Measurements from ENCODE around the gene SND1. TPM values are rescaled to one million over a fixed set of nuclear protein-coding genes. Genes with fewer than 3 reads are reported as not detected.

Gene SND1
- total and polyA plus RNA-seq, 3 experiments from 2014 or later, result 121 to 203 (median 198) TPM

DNA sequence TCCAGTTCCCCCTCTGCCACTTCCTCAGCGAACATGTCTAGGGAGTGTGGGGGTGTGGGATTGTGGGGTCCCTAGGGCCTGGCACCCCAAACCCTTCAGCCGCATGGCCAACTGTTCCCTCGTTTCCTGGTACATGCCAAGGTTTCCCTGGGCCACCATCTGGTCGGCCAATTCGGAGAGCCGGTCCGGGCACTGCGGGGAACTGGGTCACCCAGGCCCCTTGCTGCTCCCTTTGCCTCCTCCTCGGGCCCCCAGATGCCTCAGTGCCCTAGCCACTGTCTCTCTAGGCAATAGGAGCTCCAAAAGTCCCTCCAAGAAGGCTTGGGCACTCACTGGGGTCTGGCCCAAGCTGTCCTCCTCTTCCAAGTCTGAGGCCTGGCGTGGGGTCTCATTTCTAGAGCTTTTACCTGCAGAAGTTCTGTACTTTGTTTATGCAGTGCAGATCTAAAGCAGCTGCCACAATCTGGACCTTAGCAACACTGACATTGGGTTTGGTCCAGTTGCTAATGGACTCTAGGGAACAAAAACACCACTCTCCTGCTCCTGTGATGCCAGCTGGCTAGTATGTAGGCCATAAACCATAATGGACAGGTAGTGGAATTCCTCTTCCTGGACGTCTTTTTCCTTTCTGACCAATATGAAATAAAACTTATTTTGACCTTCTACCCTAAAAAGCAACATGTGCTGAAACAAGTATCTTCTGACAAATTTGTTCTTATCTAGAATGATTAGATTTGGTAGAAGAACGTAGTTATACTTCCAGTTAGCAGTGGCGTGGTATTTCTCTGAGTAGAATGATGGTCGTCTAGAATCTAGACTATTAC is 206.3 kb downstream of the SND1 start:
- Mint-ChIP-seq H3K27me3 (peaks cover 0 to 6% of the 10 kb centered on the region in 2 donors), H3K4me1 (peaks cover 50 to 62% (median 60%) of the 10 kb centered on the region in 3 donors), H3K9me3 (no peaks in the 10 kb centered on the region), H3K36me3 (peaks cover 1 to 4% (median 3%) of the 10 kb centered on the region in 3 donors), H3K27ac (no peak overlapping the region), H3K4me3 (peak overlapping the region in 4 of 7 donors; percentile 28 to 75 (median 38))
- H3K27ac ChIP-seq (ENCODE audit: low read depth, low read length), result no peak overlapping the region
- peaks cover 47% of the 10 kb centered on the region for H3K4me1 ChIP-seq (ENCODE audit: insufficient read depth, low read length)
- H3K27me3 ChIP-seq (ENCODE audit: insufficient read depth, low read length, poor library complexity, severe bottlenecking), result no peaks in the 10 kb centered on the region
- no peaks in the 10 kb centered on the region for H3K9me3 ChIP-seq (ENCODE audit: low read length)
- no peaks in the 10 kb centered on the region for H3K36me3 ChIP-seq (ENCODE audit: insufficient read depth, low read length)
- H3K4me3 ChIP-seq (ENCODE audit: low read length), result no peak overlapping the region
- DNase-seq, result peak in 1 of 5 donors; percentile 46
- ChIA-PET POLR2A (no interaction called here), CTCF (no interaction called here)

DNA sequence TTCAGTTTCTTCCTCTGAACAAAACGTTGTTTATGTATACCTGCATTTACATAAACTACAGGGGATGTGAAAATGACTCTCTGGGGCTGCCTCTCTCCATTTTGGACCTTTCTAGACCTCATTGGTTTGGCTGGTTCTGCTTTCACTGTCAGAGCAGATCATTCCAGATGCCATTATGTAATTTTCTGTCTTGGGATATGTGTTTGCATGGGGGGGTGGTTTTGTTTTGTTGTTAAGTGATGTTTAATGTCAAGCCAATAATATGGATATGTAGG is 206.9 kb downstream of the SND1 start:
- H3K27me3 ChIP-seq (ENCODE audit: insufficient read depth, low read length, poor library complexity, severe bottlenecking), result no peaks in the 10 kb centered on the region
- Mint-ChIP-seq H3K36me3 (peaks cover 3 to 6% (median 4%) of the 10 kb centered on the region in 3 donors), H3K27me3 (peaks cover 0 to 6% of the 10 kb centered on the region in 2 donors), H3K9me3 (no peaks in the 10 kb centered on the region), H3K4me1 (peaks cover 54 to 58% (median 55%) of the 10 kb centered on the region in 3 donors), H3K4me3 (peak overlapping the region in 1 of 7 donors; percentile 28), H3K27ac (no peak overlapping the region)
- CTCF ChIA-PET, result no interaction called here
- DNase-seq, result no peak
- H3K4me3 ChIP-seq (ENCODE audit: low read length), result no peak overlapping the region
- no peaks in the 10 kb centered on the region for H3K9me3 ChIP-seq (ENCODE audit: low read length)
- POLR2A ChIA-PET, result no interaction called here
- H3K27ac ChIP-seq (ENCODE audit: low read depth, low read length), result no peak overlapping the region
- H3K36me3 ChIP-seq (ENCODE audit: insufficient read depth, low read length), result no peaks in the 10 kb centered on the region
- peaks cover 47% of the 10 kb centered on the region for H3K4me1 ChIP-seq (ENCODE audit: insufficient read depth, low read length)

DNA sequence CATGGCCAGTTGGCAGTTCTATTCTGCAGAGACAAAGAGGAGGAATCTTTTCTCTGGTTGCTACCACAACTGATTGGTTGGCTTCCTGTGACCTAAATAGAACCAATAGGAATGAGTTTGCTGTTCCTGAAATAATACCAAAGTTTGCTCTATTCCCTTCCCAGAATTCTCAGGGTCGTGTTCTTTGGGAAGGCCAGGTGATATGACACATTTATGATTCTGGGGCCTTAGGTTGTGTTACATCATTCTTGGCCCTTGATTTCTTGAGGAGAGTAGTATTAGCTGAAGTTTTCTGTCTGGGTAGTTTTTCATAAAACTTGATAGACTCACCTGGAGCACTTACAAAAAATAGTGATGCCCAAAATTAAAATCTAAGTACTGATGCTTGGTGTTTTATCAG is 207.3 kb downstream of the SND1 start:
- Histone ChIP-seq H3K4me1 (ENCODE audit: insufficient read depth, low read length) (peaks cover 47% of the 10 kb centered on the region), H3K27me3 (ENCODE audit: insufficient read depth, low read length, poor library complexity, severe bottlenecking) (no peaks in the 10 kb centered on the region), H3K4me3 (ENCODE audit: low read length) (no peak overlapping the region), H3K36me3 (ENCODE audit: insufficient read depth, low read length) (no peaks in the 10 kb centered on the region), H3K9me3 (ENCODE audit: low read length) (no peaks in the 10 kb centered on the region), H3K27ac (ENCODE audit: low read depth, low read length) (no peak overlapping the region)
- Mint-ChIP-seq H3K9me3 (no peaks in the 10 kb centered on the region), H3K4me3 (peak overlapping the region in 1 of 7 donors; percentile 3), H3K27me3 (peaks cover 0 to 6% of the 10 kb centered on the region in 2 donors), H3K36me3 (peaks cover 3 to 8% (median 4%) of the 10 kb centered on the region in 3 donors), H3K4me1 (peaks cover 55 to 59% (median 57%) of the 10 kb centered on the region in 3 donors), H3K27ac (peak overlapping the region in 1 of 8 donors; percentile 12)
- POLR2A ChIA-PET, result no interaction called here
- no peak for DNase-seq
- CTCF ChIA-PET, result no interaction called here

DNA sequence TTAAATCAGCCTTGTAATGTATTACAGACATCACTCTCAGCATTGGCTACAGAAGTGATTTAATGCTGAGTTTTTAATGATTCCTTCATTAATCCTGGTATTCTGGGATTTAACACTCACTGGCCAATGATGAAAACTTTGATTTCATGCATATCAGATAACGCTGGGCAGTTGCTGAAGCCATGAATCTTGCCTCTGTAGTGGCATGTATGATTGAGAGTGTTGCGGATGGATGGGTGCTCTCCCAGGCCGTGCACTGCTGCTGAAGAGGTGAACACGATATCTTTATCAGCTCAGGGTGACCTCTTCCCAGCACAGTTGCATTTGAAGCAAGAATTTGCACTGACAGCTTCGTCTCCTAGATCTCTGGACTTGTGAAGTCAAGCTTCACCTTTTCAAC is 210.5 kb downstream of the SND1 start:
- ChIA-PET CTCF (no interaction called here), POLR2A (no interaction called here)
- DNase-seq, result no peak
- Mint-ChIP-seq H3K9me3 (no peaks in the 10 kb centered on the region), H3K27ac (no peak overlapping the region), H3K4me3 (no peak overlapping the region), H3K36me3 (peaks cover 4 to 16% (median 5%) of the 10 kb centered on the region in 3 donors), H3K4me1 (peaks cover 55 to 69% (median 62%) of the 10 kb centered on the region in 3 donors), H3K27me3 (no peaks in the 10 kb centered on the region)
- Histone ChIP-seq H3K36me3 (ENCODE audit: insufficient read depth, low read length) (no peaks in the 10 kb centered on the region), H3K27me3 (ENCODE audit: insufficient read depth, low read length, poor library complexity, severe bottlenecking) (no peaks in the 10 kb centered on the region), H3K4me3 (ENCODE audit: low read length) (no peak overlapping the region), H3K9me3 (ENCODE audit: low read length) (no peaks in the 10 kb centered on the region), H3K4me1 (ENCODE audit: insufficient read depth, low read length) (peaks cover 26% of the 10 kb centered on the region), H3K27ac (ENCODE audit: low read depth, low read length) (no peak overlapping the region)

DNA sequence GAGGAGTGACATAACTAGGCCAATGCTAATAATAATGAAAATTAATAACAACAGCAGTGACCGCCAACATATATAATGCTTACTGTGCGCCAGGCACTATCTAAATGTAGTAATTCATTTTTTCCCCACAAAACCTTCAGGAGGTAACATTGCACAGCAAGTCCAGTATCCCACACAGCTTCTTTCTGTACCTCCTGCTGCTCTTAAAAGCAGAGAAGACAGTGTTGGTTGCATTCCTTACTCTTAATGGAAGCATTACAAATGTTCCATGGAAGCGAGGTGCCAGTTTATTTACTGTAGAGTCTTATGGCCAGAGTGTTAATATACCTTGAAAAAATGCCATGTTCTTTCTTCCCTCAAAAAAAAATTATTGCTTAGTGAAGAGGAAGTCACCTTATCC is 211.1 kb downstream of the SND1 start:
- Histone ChIP-seq H3K4me1 (ENCODE audit: insufficient read depth, low read length) (peaks cover 21% of the 10 kb centered on the region), H3K9me3 (ENCODE audit: low read length) (no peaks in the 10 kb centered on the region), H3K27ac (ENCODE audit: low read depth, low read length) (no peak overlapping the region), H3K27me3 (ENCODE audit: insufficient read depth, low read length, poor library complexity, severe bottlenecking) (no peaks in the 10 kb centered on the region), H3K4me3 (ENCODE audit: low read length) (no peak overlapping the region), H3K36me3 (ENCODE audit: insufficient read depth, low read length) (no peaks in the 10 kb centered on the region)
- Mint-ChIP-seq H3K4me1 (peaks cover 50 to 65% (median 57%) of the 10 kb centered on the region in 3 donors), H3K27me3 (no peaks in the 10 kb centered on the region), H3K36me3 (peaks cover 4 to 16% (median 7%) of the 10 kb centered on the region in 3 donors), H3K9me3 (no peaks in the 10 kb centered on the region), H3K27ac (no peak overlapping the region), H3K4me3 (no peak overlapping the region)
- ChIA-PET CTCF (no interaction called here), POLR2A (no interaction called here)
- DNase-seq, result no peak

DNA sequence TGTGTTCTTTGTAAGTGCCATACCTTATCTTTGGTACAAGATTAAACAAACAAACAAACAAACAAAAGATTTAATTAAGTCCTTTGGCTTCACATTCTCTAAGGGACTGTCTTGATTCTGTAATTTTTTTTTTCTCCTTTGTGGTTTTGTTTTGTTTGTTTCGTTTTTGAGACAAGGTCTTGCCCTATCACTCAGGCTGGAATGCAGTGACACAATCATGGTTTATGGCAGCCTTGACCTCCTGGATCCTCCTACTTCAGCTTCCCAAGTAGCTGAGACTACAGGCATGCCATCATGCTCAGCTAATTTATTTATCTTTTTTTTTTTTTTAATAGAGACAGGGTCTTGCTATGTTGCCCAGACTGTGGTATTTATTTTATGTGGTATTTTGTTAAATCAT is 213.5 kb downstream of the SND1 start:
- Mint-ChIP-seq H3K27me3 (no peaks in the 10 kb centered on the region), H3K4me3 (peak overlapping the region in 2 of 7 donors; percentile 39 to 48), H3K9me3 (no peaks in the 10 kb centered on the region), H3K4me1 (peaks cover 30 to 49% (median 33%) of the 10 kb centered on the region in 3 donors), H3K36me3 (peaks cover 0 to 16% (median 9%) of the 10 kb centered on the region in 3 donors), H3K27ac (no peak overlapping the region)
- no peak overlapping the region for H3K27ac ChIP-seq (ENCODE audit: low read depth, low read length)
- ChIA-PET CTCF (no interaction called here), POLR2A (interaction anchor here (0.7 kb wide), 1 partner anchor 12 kb away, joined by 5 read pairs; no protein-coding TSS in a partner anchor)
- no peaks in the 10 kb centered on the region for H3K36me3 ChIP-seq (ENCODE audit: insufficient read depth, low read length)
- no peaks in the 10 kb centered on the region for H3K27me3 ChIP-seq (ENCODE audit: insufficient read depth, low read length, poor library complexity, severe bottlenecking)
- H3K4me3 ChIP-seq (ENCODE audit: low read length), result no peak overlapping the region
- no peaks in the 10 kb centered on the region for H3K4me1 ChIP-seq (ENCODE audit: insufficient read depth, low read length)
- H3K9me3 ChIP-seq (ENCODE audit: low read length), result no peaks in the 10 kb centered on the region
- no peak for DNase-seq

DNA sequence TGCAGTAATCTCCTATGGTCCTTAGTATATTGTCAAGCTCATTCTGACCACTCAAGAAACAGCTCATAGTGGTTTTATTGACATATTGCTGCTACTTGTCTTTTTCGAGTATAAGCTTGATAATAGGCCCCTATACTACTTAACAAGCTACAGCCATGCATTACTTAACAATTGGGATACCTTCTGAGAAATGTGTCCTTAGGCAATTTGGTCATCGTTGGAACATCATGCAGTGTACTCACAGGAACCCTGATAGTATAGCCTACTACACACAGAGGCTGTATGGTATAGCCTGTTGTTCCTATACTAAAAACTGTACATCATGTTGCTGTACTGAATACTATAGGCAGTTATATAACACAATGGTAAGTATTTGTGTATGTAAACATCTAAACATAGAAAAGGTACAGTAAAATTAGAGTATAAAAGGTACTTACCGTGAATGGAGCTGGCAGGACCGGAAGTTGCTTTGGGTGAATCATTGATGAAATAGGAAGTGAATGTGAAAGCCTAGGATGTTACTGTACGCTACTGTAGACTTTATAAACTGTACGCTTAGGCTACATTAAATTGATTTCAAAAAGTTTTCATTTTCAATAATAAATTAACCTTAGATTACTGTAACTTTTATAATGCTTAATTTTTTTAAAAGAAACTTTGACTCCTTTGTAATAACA is 218.4 kb downstream of the SND1 start:
- H3K4me1 Mint-ChIP-seq, result peaks cover 25 to 40% (median 30%) of the 10 kb centered on the region in 3 donors
- no peak overlapping the region for H3K4me3 Mint-ChIP-seq
- no peak for DNase-seq
- H3K27ac ChIP-seq (ENCODE audit: low read depth, low read length), result no peak overlapping the region
- H3K36me3 Mint-ChIP-seq, result peaks cover 0 to 4% (median 4%) of the 10 kb centered on the region in 3 donors
- POLR2A ChIA-PET, result no interaction called here
- H3K27me3 ChIP-seq (ENCODE audit: insufficient read depth, low read length, poor library complexity, severe bottlenecking), result no peaks in the 10 kb centered on the region
- no peaks in the 10 kb centered on the region for H3K36me3 ChIP-seq (ENCODE audit: insufficient read depth, low read length)
- H3K4me3 ChIP-seq (ENCODE audit: low read length), result no peak overlapping the region
- no peaks in the 10 kb centered on the region for H3K9me3 Mint-ChIP-seq
- CTCF ChIA-PET, result no interaction called here
- H3K4me1 ChIP-seq (ENCODE audit: insufficient read depth, low read length), result peaks cover 6% of the 10 kb centered on the region
- H3K9me3 ChIP-seq (ENCODE audit: low read length), result no peaks in the 10 kb centered on the region
- no peak overlapping the region for H3K27ac Mint-ChIP-seq
- no peaks in the 10 kb centered on the region for H3K27me3 Mint-ChIP-seq

DNA sequence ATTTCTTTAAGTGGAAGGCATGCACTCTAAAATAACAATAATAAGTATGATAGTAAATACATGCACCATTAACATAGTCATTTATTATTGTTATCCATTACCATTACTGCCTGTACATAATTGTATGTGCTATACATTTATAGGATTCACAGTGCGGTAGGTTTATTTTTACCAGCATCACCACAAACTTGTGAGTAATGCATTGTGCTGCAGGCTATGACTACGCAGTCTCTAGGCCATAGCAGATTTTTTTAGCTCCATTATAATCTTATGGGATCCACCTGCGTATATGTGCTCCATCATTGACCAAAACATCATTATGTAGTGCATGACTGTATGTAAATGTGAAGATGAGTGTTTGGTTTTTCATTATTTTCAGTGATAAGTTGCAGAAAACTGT is 219.2 kb downstream of the SND1 start:
- Mint-ChIP-seq H3K4me3 (no peak overlapping the region), H3K36me3 (peaks cover 0 to 4% (median 4%) of the 10 kb centered on the region in 3 donors), H3K4me1 (peaks cover 22 to 33% (median 24%) of the 10 kb centered on the region in 3 donors), H3K27ac (no peak overlapping the region), H3K27me3 (no peaks in the 10 kb centered on the region), H3K9me3 (no peaks in the 10 kb centered on the region)
- H3K27me3 ChIP-seq (ENCODE audit: insufficient read depth, low read length, poor library complexity, severe bottlenecking), result no peaks in the 10 kb centered on the region
- no peaks in the 10 kb centered on the region for H3K36me3 ChIP-seq (ENCODE audit: insufficient read depth, low read length)
- ChIA-PET CTCF (no interaction called here), POLR2A (no interaction called here)
- no peak overlapping the region for H3K27ac ChIP-seq (ENCODE audit: low read depth, low read length)
- no peaks in the 10 kb centered on the region for H3K9me3 ChIP-seq (ENCODE audit: low read length)
- no peak overlapping the region for H3K4me3 ChIP-seq (ENCODE audit: low read length)
- DNase-seq, result no peak
- peaks cover 6% of the 10 kb centered on the region for H3K4me1 ChIP-seq (ENCODE audit: insufficient read depth, low read length)

Data from CD8-positive, alpha-beta memory T cell (primary cell).